ENCODE results near the gene TJAP1.
"Not testable (repeated sequence)": the region's sequence is repeated elsewhere in the genome, so short reads cannot be mapped to it uniquely, and the experiment has no call there.

Gene TJAP1

GRCh38 chr6:43490523-43490939 is 13.2 kb downstream of the TJAP1 start:
- TF ChIP-seq POLR2AphosphoS5 (IDR thresholded peaks at IDR 0.05; ENCODE audit: low read depth, low read length) (no peak), TAF1 (IDR thresholded peaks at IDR 0.05; ENCODE audit: borderline replicate concordance, low read depth, low read length) (no peak), POLR2A (IDR thresholded peaks at IDR 0.05; ENCODE audit: low read depth, low read length) (no peak)
- no peak for DNase-seq (ENCODE audit: insufficient read length)
- FAIRE-seq: no peak

DNA sequence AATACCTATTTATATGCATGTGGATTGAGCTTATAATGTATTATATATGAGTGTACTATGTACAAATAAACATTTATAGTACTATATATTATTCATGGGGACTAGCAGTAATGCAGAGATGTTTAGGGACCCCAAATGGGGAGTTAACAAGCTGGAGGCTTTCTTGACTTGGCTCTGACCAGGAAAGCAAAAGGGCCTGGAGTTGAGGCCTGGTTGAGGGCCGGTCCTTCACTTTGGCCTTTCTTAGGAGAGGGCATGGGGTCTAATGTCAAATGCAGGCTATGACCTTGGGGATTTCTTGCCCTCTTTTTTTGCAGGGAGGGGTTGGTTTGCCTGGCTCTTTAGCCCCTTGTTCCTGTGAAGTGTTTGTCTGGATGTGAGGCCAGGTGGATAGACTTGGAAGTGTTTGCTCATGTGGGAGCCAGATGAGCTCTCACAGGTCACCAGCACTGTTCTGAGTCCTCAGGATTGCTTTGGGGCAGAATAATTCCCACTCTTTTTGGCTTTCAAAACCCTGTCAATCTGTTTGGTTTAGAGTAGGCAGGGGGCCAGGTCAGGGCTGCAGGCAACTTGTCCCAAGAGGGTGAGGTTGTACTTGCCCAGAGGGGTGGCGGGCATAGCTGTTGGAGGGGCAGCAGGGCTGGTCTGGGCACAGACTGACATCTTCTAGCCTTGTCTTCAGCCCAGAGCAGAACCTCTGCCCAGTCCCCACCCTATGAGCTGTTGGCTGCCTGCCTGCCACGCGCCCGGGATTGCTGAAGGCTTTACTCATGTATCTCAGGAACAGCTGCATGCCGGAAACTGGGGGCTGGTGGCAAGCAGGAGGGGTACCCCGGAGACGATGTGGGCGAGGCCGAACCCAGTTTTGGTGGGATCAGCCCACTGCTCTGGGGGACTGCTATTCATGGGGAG is 14.6 kb downstream of the TJAP1 start:
- FAIRE-seq (no peak), DNase-seq (ENCODE audit: insufficient read length) (no peak)
- no peak for TF ChIP-seq TAF1 (IDR thresholded peaks at IDR 0.05; ENCODE audit: borderline replicate concordance, low read depth, low read length)
- TF ChIP-seq POLR2AphosphoS5 (IDR thresholded peaks at IDR 0.05; ENCODE audit: low read depth, low read length): no peak

DNA sequence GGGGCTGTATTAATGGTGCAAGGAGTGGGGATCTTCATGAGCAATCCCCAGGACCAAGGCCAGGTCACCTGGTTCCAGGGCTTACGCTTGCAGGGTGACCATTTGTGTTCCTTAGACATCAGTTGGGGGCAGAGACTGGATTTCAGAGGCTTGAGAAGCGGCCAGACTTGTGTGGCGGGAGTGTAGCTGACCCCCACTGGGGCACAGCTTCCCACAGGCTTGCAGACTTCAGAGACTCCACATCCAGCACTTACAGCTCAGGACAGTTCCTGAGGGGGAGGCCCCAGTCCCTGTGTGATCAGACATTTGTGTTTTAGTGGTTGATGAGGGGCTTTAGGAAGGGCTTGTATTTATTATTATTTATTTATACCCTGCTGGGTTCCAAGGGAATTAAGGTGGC is 15.3 kb downstream of the TJAP1 start:
- FAIRE-seq (no peak), DNase-seq (ENCODE audit: insufficient read length) (no peak)
- TF ChIP-seq POLR2A (IDR thresholded peaks at IDR 0.05; ENCODE audit: low read depth, low read length): no peak
- no peak for TF ChIP-seq TAF1 (IDR thresholded peaks at IDR 0.05; ENCODE audit: borderline replicate concordance, low read depth, low read length)
- TF ChIP-seq POLR2AphosphoS5 (IDR thresholded peaks at IDR 0.05; ENCODE audit: low read depth, low read length): no peak

GRCh38 chr6:43493230-43493629 is 15.9 kb downstream of the TJAP1 start:
- TF ChIP-seq POLR2AphosphoS5 (IDR thresholded peaks at IDR 0.05; ENCODE audit: low read depth, low read length): no peak
- TF ChIP-seq TAF1 (IDR thresholded peaks at IDR 0.05; ENCODE audit: borderline replicate concordance, low read depth, low read length): no peak
- TF ChIP-seq POLR2A (IDR thresholded peaks at IDR 0.05; ENCODE audit: low read depth, low read length): no peak
- no peak for FAIRE-seq
- no peak for DNase-seq (ENCODE audit: insufficient read length)

- DNase-seq (ENCODE audit: insufficient read length) (no peak), FAIRE-seq (no peak)
Measured at GRCh38 chr6:43493833-43494232, 16.5 kb downstream of the TJAP1 start.

GRCh38 chr6:43494321-43494720 is 17.0 kb downstream of the TJAP1 start:
- TF ChIP-seq POLR2A (IDR thresholded peaks at IDR 0.05; ENCODE audit: low read depth, low read length): no peak
- no peak for TF ChIP-seq TAF1 (IDR thresholded peaks at IDR 0.05; ENCODE audit: borderline replicate concordance, low read depth, low read length)
- no peak for TF ChIP-seq POLR2AphosphoS5 (IDR thresholded peaks at IDR 0.05; ENCODE audit: low read depth, low read length)
- FAIRE-seq (no peak), DNase-seq (ENCODE audit: insufficient read length) (no peak)

More at GRCh38 chr6:43493833-43494232, 16.5 kb downstream of the TJAP1 start:
- TF ChIP-seq POLR2AphosphoS5 (IDR thresholded peaks at IDR 0.05; ENCODE audit: low read depth, low read length) (no peak), TAF1 (IDR thresholded peaks at IDR 0.05; ENCODE audit: borderline replicate concordance, low read depth, low read length) (no peak), POLR2A (IDR thresholded peaks at IDR 0.05; ENCODE audit: low read depth, low read length) (no peak)

GRCh38 chr6:43494766-43495165 is 17.4 kb downstream of the TJAP1 start:
- DNase-seq (ENCODE audit: insufficient read length) (no peak), FAIRE-seq (no peak)
- no peak for TF ChIP-seq POLR2AphosphoS5 (IDR thresholded peaks at IDR 0.05; ENCODE audit: low read depth, low read length)
- no peak for TF ChIP-seq TAF1 (IDR thresholded peaks at IDR 0.05; ENCODE audit: borderline replicate concordance, low read depth, low read length)
- no peak for TF ChIP-seq POLR2A (IDR thresholded peaks at IDR 0.05; ENCODE audit: low read depth, low read length)

DNA sequence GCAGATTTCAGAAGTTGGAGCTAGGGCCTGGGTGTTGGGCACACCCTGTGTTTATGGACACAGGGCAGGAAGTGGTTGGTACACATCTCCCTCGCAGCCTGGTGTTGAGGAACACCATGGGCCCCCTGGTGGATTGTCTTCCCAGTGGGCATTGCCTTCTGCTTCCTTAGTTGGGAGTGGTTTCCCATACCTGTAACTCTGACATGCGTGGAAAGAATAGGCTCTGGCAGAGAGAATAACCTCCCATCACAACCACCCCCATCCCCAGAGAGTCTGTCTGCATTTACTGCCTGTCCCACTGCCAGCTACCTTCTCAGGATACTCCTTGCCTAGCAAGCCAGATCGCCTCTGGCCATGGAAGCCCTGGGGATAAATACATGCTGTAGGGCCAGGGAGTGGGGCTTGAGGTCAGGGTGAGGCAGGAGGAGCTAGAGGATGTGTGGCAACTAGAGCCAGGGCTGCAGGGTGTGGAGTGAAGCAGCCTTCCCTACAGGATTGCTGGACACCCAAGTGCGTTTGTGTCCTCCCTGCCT is 18.1 kb downstream of the TJAP1 start:
- TF ChIP-seq POLR2AphosphoS5 (IDR thresholded peaks at IDR 0.05; ENCODE audit: low read depth, low read length): no peak
- no peak for TF ChIP-seq POLR2A (IDR thresholded peaks at IDR 0.05; ENCODE audit: low read depth, low read length)
- no peak for TF ChIP-seq TAF1 (IDR thresholded peaks at IDR 0.05; ENCODE audit: borderline replicate concordance, low read depth, low read length)
- DNase-seq (ENCODE audit: insufficient read length) (no peak), FAIRE-seq (no peak)

DNA sequence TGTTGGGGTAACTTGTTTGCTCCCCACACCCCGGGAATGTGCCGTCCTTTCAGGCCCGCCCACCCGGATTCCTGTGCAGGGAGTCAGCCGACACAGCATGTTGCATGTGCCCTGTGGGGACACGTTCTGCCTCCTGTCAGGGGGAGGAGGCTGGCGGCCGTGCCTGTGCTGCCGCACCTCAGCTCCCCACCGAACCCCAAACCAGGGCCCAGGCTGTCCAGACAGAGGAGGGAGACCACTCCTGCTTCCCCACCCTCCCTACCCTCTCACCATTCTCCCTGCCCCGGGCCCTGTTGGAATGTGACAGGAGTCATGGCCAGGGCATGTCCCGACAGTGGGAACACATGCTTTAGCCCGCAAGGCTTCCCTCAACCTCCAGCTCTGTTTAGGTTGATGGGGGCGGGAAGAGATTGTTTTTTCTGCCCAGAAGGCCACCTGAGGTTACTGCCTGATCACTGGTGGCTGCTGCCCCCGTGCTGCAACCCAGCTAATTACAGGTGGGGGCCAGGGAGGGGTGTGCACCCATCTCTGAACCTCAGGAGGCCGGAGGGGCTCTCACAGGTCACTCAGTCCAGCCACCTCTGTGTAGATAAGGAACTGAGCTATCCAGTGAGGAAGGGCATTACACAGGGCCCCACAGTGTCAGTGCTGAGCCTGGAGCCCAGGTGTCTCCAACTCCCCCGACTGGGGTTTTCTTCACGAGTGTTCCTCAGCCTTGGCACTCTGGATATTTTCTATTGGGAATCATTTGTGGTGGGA is 19.2 kb downstream of the TJAP1 start:
- FAIRE-seq (peak; percentile 54), DNase-seq (ENCODE audit: insufficient read length) (no peak)
- TF ChIP-seq POLR2AphosphoS5 (IDR thresholded peaks at IDR 0.05; ENCODE audit: low read depth, low read length) (no peak), TAF1 (IDR thresholded peaks at IDR 0.05; ENCODE audit: borderline replicate concordance, low read depth, low read length) (no peak), POLR2A (IDR thresholded peaks at IDR 0.05; ENCODE audit: low read depth, low read length) (no peak)

GRCh38 chr6:43497129-43497396 is 19.7 kb downstream of the TJAP1 start:
- no peak for TF ChIP-seq TAF1 (IDR thresholded peaks at IDR 0.05; ENCODE audit: borderline replicate concordance, low read depth, low read length)
- no peak for TF ChIP-seq POLR2AphosphoS5 (IDR thresholded peaks at IDR 0.05; ENCODE audit: low read depth, low read length)
- TF ChIP-seq POLR2A (IDR thresholded peaks at IDR 0.05; ENCODE audit: low read depth, low read length): no peak
- FAIRE-seq (no peak), DNase-seq (ENCODE audit: insufficient read length) (no peak)

GRCh38 chr6:43497689-43498088 is 20.3 kb downstream of the TJAP1 start:
- TF ChIP-seq POLR2AphosphoS5 (IDR thresholded peaks at IDR 0.05; ENCODE audit: low read depth, low read length): no peak
- TF ChIP-seq POLR2A (IDR thresholded peaks at IDR 0.05; ENCODE audit: low read depth, low read length): no peak
- no peak for TF ChIP-seq TAF1 (IDR thresholded peaks at IDR 0.05; ENCODE audit: borderline replicate concordance, low read depth, low read length)
- DNase-seq (ENCODE audit: insufficient read length): no peak
- no peak for FAIRE-seq

- DNase-seq (ENCODE audit: insufficient read length); FAIRE-seq: not testable (repeated sequence)
Measured at GRCh38 chr6:43498291-43498690, 20.9 kb downstream of the TJAP1 start.
